GM12872 (cell line): Measurements from ENCODE around the gene TNFSF10.

Experiments
- TF ChIP-seq, protein P1 (sequence below): IDR thresholded peaks from 3 replicates; pipeline ENCODE4 v1.5.1; 2011; ENCODE audit warnings: low read depth, mild to moderate bottlenecking, low read length, moderate library complexity; ENCODE audit not compliant: insufficient read depth

The TNFSF10 gene

DNA sequence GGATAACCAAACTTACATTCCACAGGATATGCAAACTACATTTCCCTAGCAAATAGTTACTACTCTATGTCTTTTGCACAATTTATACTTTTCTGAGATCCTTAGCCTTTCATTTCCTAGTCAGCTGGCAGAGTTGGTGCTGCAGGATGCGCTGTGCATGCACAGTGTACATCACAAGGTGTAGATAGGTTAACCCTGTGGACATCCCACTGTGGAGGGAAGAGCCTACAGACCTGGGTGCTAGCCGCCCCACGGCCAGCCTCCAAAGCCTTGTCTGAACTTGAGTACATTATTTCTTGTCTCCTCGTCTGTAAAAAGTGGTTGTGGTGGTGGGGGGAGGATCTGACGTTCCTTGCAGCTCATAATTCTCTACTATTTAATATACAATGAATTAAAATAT is 3.5 kb downstream of the TNFSF10 start:
- TF ChIP-seq, protein P1, sequence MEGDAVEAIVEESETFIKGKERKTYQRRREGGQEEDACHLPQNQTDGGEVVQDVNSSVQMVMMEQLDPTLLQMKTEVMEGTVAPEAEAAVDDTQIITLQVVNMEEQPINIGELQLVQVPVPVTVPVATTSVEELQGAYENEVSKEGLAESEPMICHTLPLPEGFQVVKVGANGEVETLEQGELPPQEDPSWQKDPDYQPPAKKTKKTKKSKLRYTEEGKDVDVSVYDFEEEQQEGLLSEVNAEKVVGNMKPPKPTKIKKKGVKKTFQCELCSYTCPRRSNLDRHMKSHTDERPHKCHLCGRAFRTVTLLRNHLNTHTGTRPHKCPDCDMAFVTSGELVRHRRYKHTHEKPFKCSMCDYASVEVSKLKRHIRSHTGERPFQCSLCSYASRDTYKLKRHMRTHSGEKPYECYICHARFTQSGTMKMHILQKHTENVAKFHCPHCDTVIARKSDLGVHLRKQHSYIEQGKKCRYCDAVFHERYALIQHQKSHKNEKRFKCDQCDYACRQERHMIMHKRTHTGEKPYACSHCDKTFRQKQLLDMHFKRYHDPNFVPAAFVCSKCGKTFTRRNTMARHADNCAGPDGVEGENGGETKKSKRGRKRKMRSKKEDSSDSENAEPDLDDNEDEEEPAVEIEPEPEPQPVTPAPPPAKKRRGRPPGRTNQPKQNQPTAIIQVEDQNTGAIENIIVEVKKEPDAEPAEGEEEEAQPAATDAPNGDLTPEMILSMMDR = no peak

DNA sequence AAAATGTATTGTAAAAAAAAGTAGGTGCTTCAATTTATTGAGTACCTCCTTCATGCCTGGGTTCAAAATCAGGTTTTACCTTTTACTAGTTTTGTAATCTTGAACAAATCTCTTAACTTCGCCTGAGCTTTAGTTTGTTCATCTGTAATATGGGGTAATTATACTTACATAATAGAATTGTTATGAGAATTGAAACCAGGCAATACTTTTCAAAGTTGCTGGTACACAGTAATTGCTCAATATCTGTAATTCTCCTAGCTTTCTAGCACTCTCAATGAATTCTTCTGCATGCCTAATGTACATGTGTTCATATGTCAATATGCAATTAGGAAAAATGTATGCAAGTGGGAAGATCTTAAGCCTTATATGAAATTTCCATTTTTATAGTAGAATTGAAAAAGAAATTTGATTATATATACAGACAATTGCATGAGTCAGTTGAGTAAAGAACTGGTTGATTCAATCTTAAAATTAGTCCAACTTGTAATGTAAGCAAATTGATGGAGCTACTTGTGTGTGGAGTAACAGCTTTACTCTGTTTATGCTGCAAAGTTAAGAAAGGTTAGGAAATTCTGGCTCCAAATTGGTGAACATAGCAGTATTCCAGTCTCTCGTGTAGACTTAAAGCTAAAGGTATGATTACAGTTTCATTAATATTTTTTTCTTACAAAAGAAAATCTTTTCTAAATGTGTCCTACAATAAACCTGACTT is 4.1 kb downstream of the TNFSF10 start:
- TF ChIP-seq, protein P1 = no peak

DNA sequence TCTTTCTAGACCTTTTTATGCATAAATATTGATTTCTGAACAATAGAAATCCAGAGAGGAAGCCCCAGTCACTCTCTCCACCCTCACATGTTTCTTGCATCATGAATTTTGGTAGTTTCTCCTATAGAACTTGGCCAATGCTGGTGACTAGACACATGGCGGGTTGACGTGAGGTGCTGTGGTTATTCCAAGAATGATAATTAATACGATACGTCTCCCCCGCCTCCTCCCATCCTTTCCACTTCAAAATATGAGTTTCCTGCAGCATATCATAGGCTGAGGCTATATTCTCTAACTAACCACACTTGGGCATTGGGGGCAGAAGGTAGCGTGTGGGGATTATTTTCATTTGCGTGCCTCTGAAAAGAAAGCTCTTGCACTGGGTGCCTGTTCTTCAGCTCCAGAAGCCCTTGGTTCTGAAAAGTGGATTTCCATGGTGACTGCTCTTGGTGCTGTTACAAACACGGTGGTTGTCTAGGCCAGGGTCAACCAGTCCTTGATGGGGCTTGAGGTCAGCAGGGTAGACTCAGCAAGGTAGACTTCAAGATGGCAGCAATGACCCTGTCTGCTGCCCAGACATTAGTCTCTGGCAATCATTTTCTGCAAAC is 5.3 kb downstream of the TNFSF10 start:
- TF ChIP-seq, protein P1 = no peak

DNA sequence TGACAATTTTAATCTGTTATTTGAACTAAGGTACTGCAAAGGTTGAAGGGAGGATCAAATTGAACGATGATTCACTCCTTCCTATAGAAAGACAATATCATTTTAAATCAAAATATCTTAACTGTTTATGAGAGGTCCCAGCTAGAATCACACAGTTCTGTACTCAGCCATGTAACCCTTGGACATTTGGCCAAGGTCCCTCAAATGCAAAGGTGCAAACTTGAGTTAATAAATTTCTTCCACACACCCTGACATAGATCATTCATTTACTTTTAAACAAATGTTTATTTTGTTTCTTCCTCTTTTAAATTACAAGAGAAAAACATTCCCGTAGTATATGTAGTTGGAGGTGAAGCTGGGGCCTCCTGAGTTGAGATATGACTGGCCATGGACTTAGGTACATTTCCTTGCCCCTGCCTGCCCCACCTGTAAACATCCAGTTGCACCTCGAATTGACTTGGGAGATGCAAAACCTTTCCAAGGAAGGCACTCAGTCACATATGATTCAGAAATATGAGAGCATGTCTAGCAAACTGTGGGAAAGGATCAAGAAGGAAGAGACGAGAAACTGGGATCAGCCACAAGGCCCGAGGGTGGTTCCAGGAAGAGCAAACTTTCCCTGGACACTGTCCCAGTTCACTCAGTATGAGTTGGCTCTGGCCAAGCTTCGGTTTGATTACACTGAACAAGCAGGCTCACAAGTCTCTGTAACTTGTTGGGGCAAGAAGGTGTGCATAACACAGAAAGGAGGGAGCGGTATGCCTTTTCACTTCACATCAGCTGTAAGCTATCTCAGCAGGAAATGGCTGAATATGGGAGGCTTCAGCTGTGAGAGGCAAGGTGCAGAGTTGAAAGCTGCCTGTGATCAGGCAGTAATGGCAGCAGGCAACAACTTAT is 6.7 kb downstream of the TNFSF10 start:
- TF ChIP-seq, protein P1 = no peak

DNA sequence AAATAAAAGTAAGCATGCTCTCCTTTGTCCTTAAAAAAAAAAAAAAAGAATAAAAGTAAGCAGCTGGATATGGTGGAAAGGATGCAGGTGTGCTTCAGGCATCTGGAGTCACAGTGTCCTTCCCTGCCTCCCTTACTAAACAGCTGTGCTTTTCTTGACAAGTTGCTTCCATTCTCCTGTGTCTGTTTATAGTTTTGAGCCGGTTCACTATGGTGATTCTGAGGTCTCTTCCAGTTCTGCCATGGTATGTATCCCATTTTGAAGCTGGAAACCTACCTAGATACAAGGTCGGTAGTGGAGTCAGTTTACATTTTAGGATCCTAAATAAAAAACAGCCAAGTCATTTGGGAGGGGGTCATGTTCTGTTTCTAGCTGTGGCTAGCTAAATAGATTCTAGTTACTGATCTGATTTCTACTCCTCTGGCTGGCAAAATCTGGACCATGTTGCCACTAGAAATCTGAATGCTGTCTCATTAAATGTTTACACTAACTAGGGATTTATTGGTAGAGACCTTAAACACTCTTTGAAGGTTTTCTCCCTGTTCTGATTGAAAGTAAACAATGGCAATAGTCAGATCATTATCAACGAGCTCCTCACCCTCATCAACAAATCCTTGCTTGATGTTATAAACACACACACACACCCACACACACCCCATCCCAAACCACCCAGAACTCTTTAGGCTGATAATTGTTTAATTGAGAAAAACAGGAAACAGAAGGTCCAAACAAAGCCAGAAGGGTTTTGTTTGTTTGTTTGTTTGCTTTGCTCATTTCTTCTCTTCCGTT is 7.9 kb downstream of the TNFSF10 start:
- TF ChIP-seq, protein P1 = no peak

DNA sequence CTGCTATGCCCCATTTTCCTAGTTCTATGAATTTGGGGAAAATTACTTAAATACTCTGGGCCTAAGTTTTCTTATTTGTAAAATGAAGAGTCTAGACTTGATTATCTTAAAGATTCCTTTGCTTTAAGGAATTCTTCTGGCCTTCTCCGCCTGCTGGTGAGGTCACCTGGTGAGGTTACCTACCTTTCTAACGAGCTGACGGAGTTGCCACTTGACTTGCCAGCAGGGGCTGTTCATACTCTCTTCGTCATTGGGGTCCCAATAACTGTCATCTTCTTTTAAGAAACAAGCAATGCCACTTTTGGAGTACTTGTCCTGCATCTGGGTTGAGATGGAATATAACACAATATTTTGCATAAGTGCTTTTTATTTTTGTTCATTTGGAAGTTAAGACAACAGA is 8.6 kb downstream of the TNFSF10 start:
- TF ChIP-seq, protein P1 = no peak
